HG03342 (cell line): Measurements from ENCODE around the gene PCSK5.

Experiments used
- ATAC-seq: cut with Tn5 transposase; IDR thresholded peaks from one replicate; pipeline ENCODE4 v1.9.1; 2021; ENCODE audit warnings: mild to moderate bottlenecking, moderate library complexity; ENCODE audit not compliant: unreplicated experiment

Gene PCSK5

GRCh38 chr9:76115396-76115795 is 224.9 kb downstream of the PCSK5 start:
- no peak for ATAC-seq

GRCh38 chr9:76115982-76116646 is 225.6 kb downstream of the PCSK5 start:
- ATAC-seq: no peak

DNA sequence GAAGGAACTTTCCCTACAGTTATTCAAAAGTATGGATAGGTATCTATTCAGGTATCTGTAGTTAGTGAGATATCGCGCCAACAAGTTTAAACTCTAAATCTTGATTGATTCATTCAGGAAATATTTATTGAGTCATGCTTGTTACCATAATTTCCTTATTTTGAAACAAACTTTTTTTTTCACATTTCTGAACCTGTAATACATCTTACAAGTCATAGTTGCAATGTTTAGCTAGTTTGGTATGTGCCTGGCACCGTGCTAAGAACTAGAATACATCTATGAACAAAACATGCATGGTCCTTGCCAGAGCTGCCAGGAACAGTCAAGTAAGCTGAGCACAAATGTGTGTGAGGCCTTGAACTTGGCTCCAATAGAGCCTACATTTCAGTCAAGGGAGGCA is 226.4 kb downstream of the PCSK5 start:
- no peak for ATAC-seq

DNA sequence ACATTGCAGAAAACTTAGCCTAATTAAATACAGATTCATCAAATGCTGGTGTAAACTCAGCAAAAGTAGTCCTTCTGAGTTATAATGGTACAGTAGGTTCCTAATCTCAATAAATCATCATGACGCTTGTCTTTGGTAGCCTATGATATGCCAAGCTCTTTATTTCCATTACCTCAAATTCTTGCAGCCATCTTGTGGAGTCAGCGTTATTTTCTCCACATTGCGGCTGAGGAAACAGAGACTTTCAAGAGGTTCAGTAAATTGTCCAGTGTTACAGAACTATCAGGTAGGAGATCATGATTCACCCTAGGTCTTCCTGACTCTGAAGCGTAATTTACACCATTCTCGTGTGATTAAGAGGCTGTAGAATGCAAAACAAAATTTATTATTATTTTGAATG is 237.2 kb downstream of the PCSK5 start:
- no peak for ATAC-seq

DNA sequence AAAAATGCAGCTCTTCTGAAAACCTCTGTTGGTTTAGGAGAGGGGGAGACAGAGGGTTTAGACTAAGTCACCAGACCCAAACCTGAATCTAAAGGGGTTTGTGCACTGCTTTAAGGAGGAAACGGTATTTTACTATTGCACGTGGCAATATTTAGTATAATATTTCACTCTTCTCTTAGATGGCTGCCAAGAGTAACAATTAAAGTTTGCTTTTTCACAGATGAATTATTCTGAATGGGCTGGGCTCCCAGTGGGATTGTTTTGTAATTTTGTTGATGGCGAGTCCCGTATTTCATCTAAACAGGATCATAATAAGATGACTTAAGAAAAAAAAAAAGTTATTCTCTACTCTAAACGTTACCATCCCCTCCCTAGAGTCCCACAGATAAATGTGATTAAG is 245.4 kb downstream of the PCSK5 start:
- no peak for ATAC-seq

DNA sequence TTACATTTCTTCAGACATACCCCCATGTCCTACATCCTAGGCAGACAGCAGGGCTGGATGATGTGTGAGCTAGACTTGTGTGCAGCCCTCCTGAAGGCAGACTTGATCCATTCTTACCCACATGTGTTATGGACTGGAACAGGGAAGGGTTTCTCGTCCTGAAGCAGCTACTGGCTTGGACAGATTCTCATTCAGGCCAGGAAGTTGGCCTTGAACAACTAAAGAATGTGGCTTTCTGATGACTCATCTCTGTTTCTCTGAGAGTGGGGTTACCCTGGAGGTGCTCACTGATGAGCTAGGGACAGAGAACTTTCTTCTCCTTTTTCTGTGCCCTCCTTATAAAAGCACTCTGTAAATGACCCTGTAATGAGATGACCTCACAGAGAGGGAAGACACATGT is 246.5 kb downstream of the PCSK5 start:
- ATAC-seq: peak; percentile 66

- no peak for ATAC-seq
These were observed 247.5 kb downstream of the PCSK5 start for GRCh38 chr9:76137931-76138330.

DNA sequence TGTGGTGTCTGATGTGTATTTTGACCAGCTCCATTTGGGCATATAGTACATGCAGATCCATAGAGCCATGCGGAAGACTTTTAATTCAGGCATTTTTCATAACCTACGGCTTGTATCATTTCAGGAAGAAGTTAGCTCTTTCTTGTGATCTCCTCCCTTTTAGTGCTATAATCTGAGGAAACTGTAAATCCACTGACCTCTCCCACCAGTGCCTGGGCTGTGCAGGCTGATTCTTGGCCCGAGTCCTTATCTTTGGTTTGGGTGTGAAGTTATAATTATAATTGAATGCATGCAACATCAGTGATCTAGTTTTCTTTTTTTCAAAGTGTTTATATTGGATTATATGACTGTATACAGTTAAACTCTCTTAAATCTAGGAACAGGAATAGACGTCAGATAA is 247.9 kb downstream of the PCSK5 start:
- no peak for ATAC-seq

- ATAC-seq: no peak
These were observed 253.4 kb downstream of the PCSK5 start for GRCh38 chr9:76143834-76144233.

DNA sequence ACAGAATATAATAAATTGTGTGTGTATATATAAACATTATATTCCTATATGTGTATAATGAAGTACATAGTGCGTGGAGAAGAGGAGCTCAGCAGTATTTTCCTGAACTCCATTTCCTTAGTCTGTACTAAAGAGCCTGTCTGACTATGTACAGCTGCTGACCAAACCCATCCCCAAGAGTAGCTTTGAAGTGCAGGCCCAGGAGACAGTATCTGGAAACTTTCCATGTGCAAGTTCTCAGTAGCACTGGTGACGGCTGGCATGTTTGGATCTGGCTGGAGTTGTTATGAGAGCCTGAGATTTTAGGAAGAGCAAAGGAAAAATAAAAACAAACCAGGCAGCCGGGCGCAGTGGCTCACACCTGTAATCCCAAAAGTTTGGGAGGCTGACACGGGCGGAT is 259.5 kb downstream of the PCSK5 start:
- no peak for ATAC-seq

- no peak for ATAC-seq
These were observed 260.8 kb downstream of the PCSK5 start for GRCh38 chr9:76151267-76151666.

- no peak for ATAC-seq
These were observed 262.9 kb downstream of the PCSK5 start for GRCh38 chr9:76153339-76153738.

DNA sequence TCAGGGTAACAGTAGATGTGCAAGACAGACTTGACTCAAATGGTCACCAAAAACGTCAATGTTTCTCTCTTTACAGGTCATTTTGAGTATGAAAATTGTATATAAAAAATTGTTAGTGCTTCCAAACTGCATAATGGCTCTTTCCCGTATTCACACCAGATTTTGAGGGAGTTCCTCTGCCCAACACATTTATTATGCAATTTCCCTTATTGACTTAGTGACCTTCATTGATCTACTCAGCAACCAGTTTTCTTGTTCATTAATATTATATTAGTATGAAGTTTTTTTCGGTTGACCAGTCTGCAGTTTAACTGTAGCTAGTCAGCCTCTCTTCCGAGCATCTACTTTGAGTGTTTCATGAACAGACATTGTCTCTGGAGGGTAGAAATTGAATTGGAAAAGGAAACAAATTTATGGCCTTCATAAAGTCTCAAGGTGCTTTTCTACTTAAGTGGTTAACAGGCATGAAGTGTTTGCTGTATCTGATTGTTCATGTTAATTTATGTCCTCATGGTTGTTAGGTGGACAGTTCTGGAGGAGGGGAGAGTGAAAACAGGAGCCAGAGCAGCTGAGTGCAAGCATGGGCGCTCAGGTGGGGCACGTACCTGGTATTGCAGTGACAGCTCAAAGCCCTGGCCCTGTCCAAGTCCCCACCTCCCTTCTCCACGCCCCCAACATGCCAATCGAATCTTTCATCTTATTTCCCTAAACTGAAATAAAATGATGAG is 263.6 kb downstream of the PCSK5 start:
- no peak for ATAC-seq

DNA sequence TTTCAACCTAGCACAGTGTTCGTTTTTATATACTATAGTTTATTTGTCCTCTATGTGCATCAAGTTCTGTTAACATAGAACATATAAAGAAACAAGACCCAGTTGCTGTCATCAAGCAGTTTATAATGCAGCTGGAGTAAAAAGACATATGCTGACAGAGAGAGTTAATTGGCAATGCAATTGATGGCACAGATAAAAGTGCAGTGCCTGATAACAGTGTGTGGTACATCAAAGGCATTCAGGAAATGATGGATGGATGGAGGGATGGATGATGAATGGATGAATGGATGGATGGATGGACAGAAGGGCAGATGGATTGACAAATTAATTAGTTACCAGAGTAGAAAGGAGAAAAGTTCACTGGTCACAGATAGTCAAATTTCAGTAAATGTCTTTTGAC is 264.9 kb downstream of the PCSK5 start:
- no peak for ATAC-seq

DNA sequence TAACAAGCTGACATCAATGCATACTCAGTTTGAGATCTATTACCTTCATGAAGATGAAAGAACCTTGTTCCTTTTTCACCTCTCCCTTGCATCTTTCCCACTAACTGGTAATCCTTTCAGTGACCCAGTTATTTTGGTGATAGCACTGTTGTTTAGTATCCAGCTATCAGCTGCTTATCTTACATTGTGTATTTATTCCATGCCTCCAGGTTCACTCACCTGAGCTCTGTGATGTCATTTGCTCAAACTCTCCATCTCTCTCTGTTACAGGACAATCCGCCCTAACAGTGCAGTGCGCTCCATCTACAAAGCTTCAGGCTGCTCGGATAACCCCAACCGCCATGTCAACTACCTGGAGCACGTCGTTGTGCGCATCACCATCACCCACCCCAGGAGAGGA is 268.2 kb downstream of the PCSK5 start:
- no peak for ATAC-seq

DNA sequence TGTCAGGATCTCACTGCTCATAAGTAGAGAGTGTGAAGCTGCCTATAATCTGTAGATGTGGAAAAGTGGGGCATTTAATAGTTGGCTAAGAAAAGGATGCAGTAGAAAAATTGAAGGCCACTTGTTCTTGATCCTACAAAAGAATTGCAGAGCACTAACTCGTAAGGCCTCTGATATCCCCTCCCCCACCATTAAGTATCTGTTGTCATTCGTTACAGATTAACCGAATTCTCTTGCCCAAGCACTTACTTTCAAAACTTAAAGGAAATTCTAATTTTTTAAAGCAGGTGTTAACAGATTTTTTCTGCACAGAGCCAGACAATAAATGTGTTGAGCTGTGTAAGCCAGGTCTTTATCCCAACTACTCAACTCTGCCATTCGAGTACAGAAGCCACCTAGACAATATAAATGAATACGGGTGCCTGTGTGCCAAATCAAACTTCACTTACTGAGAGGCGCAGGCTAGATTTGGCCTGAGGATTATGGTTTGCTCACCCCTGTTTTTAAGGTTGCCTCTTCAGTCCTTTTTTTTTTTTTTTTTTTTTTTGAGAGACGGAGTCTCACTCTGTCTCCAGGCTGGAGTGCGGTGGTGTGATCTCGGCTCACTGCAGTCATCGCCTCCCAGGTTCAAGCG is 268.9 kb downstream of the PCSK5 start:
- ATAC-seq: no peak

- no peak for ATAC-seq
These were observed 270.6 kb downstream of the PCSK5 start for GRCh38 chr9:76161106-76161505.

GRCh38 chr9:76161541-76161940 is 271.1 kb downstream of the PCSK5 start:
- ATAC-seq: no peak

GRCh38 chr9:76162086-76162730 is 271.7 kb downstream of the PCSK5 start:
- ATAC-seq: no peak

- no peak for ATAC-seq
These were observed 272.5 kb downstream of the PCSK5 start for GRCh38 chr9:76162751-76163500.

DNA sequence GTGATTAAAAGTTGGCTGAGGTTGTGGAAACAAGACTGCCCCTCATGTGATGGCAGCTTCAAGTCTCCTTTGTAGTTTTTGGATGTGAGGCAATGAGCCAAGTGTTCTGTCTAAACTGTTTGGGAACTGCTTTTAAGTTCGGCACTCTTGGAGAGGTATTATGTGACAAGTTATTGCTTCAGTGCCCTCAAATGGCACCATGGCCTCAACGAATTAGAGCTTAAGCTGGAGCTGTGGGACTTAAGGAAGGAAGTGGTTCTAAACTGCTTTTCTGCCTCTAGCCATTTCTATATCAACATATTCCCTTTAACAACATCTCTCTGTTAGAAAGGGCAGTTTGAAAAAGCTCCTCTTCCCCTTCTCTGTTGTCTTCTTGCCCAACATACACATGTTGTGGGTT is 276.1 kb downstream of the PCSK5 start:
- no peak for ATAC-seq
